Hematopoietic multipotent progenitor cell treated with erythropoietin and hydrocortisone succinate and interleukin-3 and kit ligand, for 8 days (in vitro differentiated cells): ENCODE measurements around the gene RBM47.
A peak's percentile ranks its signal among the peaks of the same experiment; 100 is the strongest.
"Not testable (repeated sequence)": the region's sequence is repeated elsewhere in the genome, so short reads cannot be mapped to it uniquely, and the experiment has no call there.

Experiments used
- DNase-seq: peaks from one replicate; pipeline ENCODE4 v3.0.0-alpha.2; 2015

Gene RBM47

DNA sequence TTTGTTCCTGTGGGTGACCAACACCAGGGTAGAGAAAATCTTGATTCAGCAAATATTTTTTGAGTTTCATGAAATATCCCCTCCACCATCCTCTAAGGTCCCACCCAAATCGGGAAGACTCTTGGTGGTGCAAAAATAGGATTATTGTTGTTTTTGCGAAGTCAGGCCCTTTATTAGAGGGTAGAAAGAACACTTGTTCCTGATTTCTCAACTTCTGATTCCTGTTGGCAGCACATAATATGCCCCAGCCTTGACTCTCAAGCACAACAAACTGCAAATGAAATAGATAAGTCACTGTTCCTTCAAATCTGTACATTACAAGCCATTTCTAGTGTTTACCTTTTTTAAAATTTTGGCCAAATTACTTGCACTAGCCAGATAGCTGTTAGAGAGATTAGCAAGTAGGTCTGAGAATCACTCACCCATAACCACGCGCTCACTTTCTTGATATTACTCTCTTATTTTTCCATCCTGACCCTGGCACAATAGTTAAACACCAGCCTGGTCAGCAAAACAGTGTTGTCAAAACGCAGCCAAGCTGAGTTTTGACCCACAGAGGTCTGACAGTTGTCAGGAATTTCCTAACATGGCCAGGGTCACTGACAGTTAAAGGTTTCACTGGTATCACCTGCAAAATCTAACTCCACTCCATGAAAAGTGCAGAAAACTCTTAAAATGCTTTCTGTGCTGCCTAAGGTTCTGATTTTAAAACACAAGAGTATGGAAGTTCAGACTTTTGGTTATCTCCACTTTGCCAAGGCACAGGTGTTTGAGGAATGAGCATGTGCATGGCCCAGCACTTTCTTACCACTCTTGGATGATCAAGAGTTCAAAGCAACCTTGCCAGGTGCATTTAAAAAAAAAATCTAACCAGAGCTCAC, 69.8 kb downstream of the RBM47 start:
- DNase-seq, result no peak

DNA sequence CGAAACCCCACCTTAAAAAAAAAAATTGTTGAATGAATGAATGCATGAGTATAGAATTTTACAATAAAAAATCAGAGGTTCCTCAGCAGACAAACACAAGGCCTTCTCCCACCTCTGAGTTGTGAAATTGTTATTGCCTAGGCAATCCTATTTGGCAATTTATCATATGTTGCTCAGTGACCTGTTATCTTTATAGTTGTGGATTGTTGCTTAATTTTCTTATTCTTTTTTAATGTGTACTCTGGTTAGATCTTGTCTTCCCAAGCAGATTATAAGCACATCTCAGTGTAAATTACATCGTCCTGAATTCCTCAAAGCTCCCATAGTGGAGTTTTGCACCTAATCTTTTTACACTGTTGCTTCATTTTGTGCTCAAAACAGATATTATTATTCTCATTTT, 71.9 kb downstream of the RBM47 start:
- no peak for DNase-seq

DNA sequence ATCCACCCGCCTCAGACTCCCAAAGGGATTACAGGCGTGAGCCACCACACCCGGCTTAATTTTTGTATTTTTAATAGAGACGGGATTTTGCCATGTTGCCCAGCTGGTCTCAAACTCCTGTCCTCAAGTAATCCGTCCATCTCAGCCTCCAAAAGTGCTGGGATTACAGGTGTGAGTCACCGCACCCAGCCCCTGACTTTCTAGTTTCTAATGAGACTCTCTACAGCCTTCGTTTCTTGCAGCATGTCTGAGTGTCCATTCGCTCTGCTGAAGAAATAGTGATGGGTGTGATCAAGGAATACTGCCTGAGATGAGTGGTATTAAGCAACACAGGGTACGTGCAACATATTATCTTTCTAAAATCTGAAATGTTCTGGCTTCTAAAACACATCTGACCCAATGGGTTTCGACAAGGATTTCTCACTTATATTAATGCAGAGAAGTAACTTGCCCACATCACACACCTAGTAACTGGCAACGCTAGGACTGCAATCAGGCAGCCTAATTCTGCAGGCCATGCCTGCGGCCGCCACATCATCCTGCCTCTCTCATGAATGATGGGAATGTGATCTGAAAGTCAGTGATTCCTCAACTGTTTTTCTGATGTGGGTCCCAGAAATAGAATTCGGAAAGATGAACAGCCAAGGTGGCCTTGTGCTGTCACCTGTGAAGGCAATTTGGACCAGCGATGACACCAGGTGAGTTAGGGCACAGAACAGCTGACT, 74.3 kb downstream of the RBM47 start:
- no peak for DNase-seq

DNA sequence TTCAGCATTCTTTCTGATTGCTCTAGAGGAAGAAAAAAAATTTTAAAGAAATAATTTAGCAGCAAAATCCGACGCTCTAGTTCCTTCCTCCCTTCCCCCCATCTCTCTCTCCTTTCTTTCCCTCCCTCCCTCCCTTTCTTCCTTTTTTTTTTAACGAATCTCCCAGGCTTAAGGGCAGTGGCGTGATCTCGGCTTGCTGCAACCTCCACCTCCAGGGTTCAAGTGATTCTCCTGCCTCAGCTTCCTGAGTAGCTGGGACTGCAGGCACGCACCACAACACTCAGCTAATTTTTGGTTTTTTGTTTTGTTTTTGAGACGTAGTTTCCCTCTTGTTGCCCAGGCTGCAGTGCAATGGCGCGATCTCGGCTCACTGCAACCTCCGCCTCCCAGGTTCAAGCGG, 75.0 kb downstream of the RBM47 start:
- not testable (repeated sequence) for DNase-seq

DNA sequence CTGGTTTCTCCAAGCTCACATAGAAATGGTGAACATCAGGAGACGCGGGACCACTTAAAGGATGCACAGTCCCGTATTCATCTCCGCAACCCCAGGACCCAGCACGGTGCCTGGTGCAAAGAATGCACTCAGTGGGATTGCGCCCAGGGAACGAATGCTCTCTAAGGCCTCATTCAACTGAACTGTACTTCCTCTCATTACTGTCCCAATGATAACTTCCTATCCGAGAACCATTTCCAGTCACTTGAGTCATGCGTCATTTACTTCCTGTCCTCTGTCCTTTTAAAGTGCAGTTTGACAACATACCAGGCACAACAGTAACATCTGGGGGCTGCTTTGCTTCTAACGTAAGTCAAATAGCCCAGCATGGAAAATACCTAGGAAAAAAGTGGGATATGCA, 75.7 kb downstream of the RBM47 start:
- DNase-seq, result no peak

DNA sequence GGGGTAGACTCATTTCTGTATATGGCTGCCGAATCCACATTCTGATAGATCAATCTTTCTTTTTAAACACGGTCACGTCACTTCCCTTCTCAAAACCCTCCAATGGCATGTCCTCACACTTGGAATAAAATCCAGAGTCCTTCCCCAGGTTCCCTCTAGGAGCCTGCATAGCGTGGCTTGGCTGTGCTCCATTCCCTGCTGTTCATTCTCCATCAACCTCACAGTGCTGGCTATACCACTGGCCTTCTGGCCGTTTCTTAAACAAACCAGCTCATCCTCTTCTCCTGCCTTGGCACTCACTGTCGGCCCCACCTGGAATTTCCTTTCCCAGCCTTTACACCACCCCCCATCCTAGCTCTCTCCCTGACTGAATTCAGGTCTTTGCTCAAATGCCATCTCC, 77.1 kb downstream of the RBM47 start:
- DNase-seq, result no peak

DNA sequence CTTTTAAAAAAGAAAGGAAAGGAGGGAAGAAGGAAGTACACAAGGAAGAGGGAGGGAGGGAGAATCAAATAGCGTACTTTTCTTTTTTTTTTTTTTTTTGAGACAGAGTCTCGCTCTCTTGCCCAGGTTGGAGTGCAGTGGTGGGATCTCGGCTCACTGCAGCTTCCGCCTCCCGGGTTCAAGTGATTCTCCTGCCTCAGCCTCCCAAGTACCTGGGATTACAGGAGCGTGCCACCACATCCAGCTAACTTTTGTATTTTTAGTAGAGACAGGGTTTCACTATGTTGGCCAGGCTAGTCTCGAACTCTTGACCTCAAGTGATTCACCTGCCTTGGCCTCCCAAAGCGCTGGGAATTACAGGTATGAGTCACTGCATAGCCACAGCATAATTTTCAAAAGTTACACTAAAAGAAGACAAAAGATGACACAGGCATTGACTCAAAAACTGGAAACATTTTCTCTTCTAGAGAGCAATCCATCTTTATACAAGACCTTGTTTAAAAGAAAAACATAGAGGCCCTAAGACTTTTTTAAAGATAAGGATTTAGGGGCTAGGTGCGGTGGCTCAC, 78.0 kb downstream of the RBM47 start:
- DNase-seq, result not testable (repeated sequence)

DNA sequence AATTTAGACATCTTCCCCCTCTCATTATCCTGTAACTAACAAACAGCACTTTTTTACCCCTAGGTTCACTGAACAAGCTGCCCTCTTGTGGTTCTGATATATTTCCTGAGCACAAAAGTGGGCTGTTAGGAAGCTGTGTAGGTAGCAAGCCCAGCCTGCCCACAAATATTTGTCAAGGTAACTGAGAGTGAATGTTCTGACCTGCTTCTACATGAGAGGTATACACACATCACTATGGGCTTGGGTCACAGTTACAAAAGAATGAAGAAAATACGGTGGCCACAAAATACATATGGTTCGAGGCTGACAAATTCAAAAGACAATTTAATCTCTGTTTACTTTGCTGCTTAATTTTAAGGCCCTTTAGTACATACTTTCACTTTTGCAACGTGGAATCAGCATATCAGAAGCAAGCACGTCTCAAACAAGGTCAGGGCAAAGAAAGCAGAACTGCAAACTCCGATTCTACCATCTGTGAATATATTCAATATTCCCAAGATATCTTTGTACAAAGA, 78.7 kb downstream of the RBM47 start:
- peak; percentile 66 for DNase-seq

DNA sequence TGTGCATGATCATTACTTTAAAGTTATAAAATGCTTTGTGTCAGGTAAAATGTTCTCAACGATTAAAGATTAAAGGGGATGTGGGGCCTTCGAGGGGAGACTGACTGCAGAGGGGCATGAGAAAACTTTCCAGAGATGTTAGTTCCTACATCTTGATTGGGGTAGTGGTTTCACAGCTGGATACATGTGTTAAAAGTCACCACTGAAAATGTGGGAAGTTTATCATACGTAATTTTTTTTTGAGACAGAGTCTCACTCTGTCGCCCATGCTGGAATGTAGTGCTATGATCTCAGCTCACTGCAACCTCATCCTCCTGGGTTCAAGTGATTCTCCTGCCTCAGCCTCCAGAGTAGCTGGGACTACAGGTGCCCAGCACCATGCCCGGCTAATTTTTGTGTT, 79.5 kb downstream of the RBM47 start:
- DNase-seq, result no peak

DNA sequence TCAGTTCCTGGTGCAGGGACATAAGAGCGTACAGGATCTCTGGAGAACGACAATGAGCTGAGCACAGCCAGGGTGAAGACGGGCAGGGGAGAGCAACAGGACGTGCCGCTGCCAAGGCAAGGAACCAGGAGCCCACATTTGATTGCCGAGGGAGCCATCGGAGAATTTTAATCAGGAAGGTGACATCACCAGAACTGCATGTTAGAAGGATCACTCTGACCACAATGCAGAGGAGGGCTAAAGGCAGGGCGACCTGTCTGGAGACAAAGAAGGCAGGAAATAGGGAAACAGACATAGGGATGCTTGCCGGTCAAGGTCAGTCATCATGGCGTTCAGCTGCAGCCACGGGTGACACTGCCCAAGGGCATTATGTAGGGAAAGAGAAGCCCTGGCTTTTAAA, 81.4 kb downstream of the RBM47 start:
- DNase-seq, result no peak

DNA sequence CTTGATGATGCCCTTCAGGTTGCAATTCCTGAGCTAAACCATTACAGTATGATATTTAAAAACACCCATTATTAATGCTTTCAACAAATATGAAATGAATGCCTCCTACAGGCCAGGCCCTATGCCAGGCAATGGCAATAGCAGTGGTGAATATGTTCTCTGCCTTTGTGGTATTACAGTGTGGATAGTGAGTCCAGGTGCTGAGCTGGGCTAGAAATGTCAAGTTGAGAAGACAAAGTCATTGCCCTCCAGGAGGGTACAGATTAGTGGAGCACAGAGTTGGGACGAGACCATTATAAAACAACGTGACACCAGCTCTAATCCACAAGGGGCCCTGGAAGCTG, 81.9 kb downstream of the RBM47 start:
- no peak for DNase-seq

DNA sequence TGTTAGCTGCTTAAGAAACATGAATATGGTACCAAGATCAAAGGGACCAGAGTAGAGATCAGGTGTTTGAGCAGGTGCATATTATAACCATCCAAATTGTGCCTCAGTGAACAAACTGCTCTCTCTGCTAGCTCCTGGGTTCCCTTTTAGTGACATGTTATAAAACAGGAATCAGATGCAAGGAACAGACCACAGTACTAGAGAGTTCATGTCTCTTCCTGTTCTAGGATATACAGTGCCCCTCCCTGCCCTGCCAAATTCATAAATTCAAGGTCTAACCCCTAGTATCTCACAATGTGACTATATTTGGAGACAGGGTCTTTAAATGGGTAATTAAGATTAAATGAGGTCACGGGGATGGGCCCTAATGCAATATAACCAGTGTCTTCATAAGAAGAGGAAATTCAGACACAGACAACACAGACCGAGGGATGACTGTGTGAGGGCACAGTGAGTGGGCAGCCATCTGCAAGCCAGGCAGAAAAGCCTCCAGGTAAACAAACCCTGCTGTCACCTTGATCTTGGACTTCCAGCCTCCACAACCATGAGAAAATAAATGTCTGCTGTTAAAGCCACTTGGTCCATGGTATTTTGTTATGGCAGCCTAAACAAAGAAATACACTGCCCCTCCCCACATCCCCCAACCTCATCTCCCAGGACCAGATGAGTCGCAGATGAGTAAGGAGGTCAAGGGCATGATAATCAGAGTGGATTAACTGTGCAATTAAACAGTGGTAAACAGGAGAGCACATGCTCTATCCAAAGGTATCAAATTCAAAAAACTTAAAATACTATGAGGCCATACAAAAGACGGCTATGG, 82.5 kb downstream of the RBM47 start:
- DNase-seq, result no peak

DNA sequence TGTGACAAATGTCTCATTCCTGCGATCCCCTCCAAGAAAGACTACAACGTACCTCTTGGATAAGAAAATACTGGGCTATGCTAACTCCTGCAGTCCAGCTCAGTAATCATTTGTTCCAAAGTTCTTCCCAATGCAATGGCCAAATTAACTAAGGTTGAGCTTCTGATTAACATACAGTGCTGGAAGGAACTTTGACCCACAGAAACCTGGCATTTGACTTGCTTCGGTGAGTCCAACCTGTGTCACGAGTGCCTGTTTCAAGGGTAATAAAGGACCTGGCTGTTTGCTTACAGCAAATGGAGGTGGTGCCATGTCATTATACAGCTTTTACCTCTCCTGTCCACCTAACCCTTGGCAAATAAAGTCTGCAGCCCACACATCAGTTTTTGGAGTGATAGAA, 83.2 kb downstream of the RBM47 start:
- no peak for DNase-seq

DNA sequence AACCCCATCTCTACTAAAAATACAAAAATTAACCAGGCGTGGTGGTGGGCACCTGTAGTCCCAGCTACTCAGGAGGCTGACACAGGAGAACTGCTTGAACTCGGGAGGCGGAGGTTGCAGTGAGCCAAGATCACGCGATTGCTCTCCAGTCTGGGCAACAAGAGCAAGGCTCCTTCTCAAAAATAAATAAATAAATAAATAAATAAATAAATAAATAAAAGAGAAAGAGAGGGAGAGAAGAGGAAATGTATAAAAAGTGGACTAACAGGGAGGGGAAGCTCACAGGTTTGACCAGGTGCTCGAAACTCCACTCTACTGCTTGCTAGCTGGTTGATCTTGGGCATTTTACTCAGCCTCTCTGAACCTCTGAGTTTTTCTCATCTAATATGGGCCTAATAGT, 84.2 kb downstream of the RBM47 start:
- DNase-seq, result not testable (repeated sequence)

DNA sequence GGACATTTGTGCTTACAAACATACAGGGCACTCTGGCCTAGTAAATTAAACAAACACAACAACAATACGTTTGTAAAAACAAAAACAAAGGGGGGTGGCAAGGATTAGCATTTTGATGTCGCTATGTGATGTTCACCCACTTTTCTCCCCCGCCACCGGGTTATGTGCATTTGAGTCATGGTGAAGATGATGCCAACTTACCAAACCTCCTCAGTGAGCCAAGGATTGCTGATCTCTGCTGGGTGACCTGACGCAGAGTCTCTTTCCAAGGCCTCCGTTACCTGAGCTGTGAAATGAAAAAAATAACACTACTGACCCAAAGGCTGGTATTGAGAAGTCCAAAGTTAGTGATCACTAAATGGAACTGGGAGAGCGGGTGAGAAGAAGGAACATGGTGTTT, 85.4 kb downstream of the RBM47 start:
- DNase-seq, result no peak

DNA sequence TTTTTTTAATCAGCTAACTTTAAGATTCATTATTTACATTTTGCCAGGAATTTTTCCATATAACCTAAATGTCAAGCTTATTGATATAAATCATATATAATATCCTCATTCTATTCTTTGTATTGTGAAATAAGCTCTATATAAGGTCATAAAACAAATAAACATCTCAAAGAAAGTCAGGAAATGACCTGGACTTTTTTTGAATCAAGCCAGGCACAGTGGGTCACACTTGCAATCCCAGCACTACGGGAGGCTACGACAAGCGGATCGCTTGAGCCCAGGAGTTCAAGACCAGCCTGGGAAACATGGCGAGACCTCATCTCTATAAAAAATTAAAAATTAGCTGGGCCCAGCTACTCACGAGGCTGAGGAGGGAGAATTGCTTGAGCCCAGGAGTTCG, 88.9 kb downstream of the RBM47 start:
- no peak for DNase-seq

DNA sequence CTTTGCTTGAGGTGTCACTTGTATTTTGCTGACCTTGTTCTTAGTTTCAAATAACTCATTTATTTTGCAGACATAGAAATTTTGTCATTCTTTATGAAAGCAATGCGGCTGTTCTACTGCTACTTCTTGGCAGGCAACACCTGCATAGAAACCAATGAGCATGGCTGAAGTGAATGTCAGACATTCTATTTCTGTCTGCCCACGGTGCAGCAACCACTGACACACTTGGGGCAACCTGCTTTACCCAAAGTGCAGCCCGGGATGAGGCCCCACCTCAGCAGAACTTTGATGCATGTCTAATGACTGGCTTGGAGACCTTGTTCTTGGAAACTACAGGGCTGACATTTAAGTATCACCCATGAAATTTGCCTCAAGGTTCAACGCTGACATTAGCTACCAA, 93.6 kb downstream of the RBM47 start:
- no peak for DNase-seq

DNA sequence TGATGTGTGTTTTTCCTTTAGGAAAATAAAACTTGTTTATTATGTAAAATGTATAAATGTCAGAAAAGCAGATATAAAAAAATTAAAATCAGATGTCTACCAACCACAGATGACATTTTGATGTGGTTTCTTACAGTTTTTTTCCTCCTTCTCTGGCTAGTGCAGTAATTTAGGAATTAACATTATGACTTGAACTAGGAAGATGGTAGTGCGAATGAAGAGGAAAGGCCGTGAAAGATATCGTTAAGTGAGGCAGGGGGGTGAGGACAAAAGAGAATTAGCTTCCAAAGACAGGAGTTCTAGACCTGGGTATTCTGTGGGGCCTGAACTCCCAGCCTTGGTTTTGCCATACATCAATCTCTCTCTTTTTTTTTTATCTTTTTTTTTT, 98.0 kb downstream of the RBM47 start:
- peak; percentile 5 for DNase-seq

DNA sequence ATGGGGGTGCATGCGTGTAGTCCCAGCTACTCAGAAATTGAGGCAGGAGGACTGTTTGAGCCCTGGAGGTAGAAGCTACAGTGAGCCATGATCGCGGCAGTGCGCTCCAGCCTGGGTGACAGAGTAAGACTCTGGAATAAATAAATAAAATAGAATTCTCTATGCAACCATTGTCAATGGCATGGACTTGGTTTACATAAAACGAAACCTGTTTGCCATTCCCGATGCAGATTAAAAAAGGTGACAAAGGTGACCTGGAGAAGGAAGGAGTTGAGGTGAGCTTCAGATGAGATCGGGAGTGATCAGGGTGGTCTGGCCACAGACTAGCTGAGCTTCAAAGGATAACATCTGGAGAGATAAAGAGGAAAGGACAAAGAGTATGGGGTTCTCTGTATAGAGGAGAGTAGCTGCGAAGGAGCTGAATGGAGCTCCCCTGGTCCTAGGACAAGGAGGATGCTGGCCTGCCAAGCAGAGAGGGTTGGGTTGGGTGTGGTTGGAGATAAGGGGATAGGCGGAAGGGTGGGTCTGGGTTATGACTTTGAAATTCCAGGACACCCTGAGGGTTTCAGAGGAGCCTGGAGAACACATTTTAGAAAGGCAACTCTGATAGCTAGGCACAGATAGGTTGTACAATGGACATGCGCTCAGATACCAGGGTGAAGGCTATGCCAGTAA, 98.6 kb downstream of the RBM47 start:
- DNase-seq, result peak; percentile 86

DNA sequence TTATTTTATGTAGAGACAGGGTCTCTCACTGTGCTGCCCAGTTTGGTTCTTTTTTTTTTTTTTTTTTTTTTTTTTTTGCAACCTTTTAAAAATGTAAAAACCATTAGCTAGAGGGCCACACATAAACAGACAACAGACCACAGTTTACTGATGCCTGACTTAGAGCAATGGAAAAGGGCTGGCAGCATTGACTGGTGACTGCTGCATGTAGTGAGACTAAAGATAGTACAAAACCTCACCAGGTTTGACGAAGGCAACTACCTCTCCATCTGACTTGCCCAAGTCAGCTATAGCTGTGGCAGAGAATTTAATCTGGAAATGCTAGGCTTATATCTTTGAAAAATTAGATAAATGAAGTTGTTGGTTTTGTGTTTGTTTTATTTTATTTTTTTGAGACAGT, 102.9 kb downstream of the RBM47 start:
- no peak for DNase-seq

DNA sequence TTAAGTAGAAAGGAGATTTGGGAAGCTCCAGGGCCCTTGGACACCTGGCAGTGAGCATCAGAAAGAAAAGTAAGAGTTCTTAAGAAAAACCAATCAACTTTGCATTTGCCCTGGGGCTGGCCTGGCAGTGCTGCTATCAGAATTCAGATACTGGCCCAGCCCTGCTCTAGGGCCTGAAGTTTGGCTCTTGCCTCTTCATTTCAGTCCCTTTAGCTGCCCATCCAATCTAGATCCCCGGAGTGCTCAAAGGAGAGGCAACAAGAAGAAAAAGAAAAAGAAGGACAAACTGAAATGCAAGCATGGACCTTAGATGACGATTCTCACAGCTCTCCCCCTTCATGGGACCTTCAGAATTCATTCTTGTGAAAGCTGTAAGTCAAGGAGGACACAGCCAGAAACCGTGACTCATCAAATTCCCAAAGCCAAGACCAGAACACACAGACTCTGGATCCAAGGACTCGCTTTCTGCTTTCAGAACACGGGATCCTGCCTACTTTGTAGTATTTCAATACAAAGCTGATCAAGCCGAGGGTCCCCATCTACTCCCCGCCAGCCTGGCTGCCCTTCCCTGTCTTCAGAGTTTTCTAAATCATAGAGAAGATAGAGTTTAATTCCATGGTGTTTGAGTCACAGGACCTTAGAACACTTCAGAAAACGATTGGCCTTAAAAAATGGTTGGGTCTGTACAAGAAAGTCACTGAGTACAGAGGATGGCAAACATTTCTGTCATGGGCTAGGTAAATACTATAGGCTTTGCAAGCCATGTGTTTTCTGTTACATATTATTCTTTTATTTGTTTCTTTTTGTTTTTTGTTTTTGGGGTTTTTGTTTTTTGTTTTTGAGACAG, 103.7 kb downstream of the RBM47 start:
- DNase-seq, result peak; percentile 9
